WTC11 (cell line): Measurements from ENCODE around the gene MCMBP. TPM values are rescaled to one million over a fixed set of nuclear protein-coding genes. Genes with fewer than 3 reads are reported as not detected.

Source experiments
- ATAC-seq: fragments of 200-7000 bp; cut with Tn5 transposase; 2 replicates; pipeline ENCODE4 v1.10.0; 2021; ENCODE audit warnings: mild to moderate bottlenecking, moderate library complexity
- CTCF ChIA-PET: fragments of 300-600 bp; sonication (Branson Sonifier 250); formaldehyde crosslinking; loops from one replicate; lab custom pipeline; 2021; ENCODE audit warnings: antibody characterized with exemption; lab: Charles Lee
- POLR2A ChIA-PET: fragments of 350-600 bp; sonication (Branson Sonifier 250); formaldehyde crosslinking; loops from one replicate; lab custom pipeline; 2021; ENCODE audit warnings: antibody characterized with exemption; lab: Charles Lee
- DNase-seq: peaks from one replicate; pipeline ENCODE4 v3.0.0; 2021; ENCODE audit warnings: low spot score
- H3K27ac Mint-ChIP-seq: 2 replicates; pipeline ENCODE4 v1.8.0; 2021; ENCODE audit warnings: mixed read lengths
- H3K27me3 Mint-ChIP-seq: 2 replicates; pipeline ENCODE4 v1.8.0; 2021; ENCODE audit warnings: low read depth, mild to moderate bottlenecking, moderate library complexity, mixed read lengths
- H3K36me3 Mint-ChIP-seq: 2 replicates; pipeline ENCODE4 v1.8.0; 2021; ENCODE audit warnings: mixed read lengths
- H3K4me1 Mint-ChIP-seq: 2 replicates; pipeline ENCODE4 v1.8.0; 2022; ENCODE audit warnings: mixed read lengths
- H3K4me3 Mint-ChIP-seq: 2 replicates; pipeline ENCODE4 v1.8.0; 2021; ENCODE audit warnings: mild to moderate bottlenecking, moderate library complexity, mixed read lengths
- H3K9me3 Mint-ChIP-seq: 2 replicates; pipeline ENCODE4 v1.8.0; 2021; ENCODE audit warnings: mixed read lengths
- AR ChIP-seq: fragments of 250-450 bp; sonication (Bioruptor Pico); IDR thresholded peaks from 2 replicates; pipeline ENCODE4 v1.9.0; 2021; ENCODE audit warnings: mild to moderate bottlenecking
- ATF6 ChIP-seq: sonication (generic); formaldehyde crosslinking; IDR thresholded peaks from 2 replicates; pipeline ENCODE4 v1.8.1; 2023; ENCODE audit warnings: mild to moderate bottlenecking, missing genetic modification reagents
- FOXK1 ChIP-seq: sonication (generic); formaldehyde crosslinking; IDR thresholded peaks from 2 replicates; pipeline ENCODE4 v1.8.0; 2022; ENCODE audit warnings: mild to moderate bottlenecking, moderate library complexity, missing genetic modification reagents
- IRF2 ChIP-seq: sonication (generic); formaldehyde crosslinking; IDR thresholded peaks from 2 replicates; pipeline ENCODE4 v1.8.0; 2022; ENCODE audit warnings: low read depth, missing genetic modification reagents, borderline replicate concordance
- JUN ChIP-seq: sonication (generic); formaldehyde crosslinking; IDR thresholded peaks from 2 replicates; pipeline ENCODE4 v1.8.0; 2023; ENCODE audit warnings: mild to moderate bottlenecking, missing genetic modification reagents
- KAT7 ChIP-seq: sonication (generic); formaldehyde crosslinking; IDR thresholded peaks from 2 replicates; pipeline ENCODE4 v1.8.1; 2023; ENCODE audit warnings: missing genetic modification reagents, mild to moderate bottlenecking, borderline replicate concordance
- NFYB ChIP-seq: sonication (generic); formaldehyde crosslinking; conservative IDR thresholded peaks from 2 replicates; pipeline ENCODE4 v1.8.0; 2022; ENCODE audit warnings: low read depth, missing genetic modification reagents
- ZNF232 ChIP-seq: sonication (generic); formaldehyde crosslinking; IDR thresholded peaks from 2 replicates; pipeline ENCODE4 v1.8.0; 2022; ENCODE audit warnings: mild to moderate bottlenecking, missing genetic modification reagents
- ZNF317 ChIP-seq: sonication (generic); formaldehyde crosslinking; IDR thresholded peaks from 2 replicates; pipeline ENCODE4 v1.8.1; 2023; ENCODE audit warnings: low read depth, mild to moderate bottlenecking, moderate library complexity, missing genetic modification reagents, borderline replicate concordance
- ZNF425 ChIP-seq: fragments of 250-450 bp; sonication (Bioruptor Pico); conservative IDR thresholded peaks from 2 replicates; pipeline ENCODE4 v1.9.0; 2021; ENCODE audit warnings: mild to moderate bottlenecking
- ZNF671 ChIP-seq: fragments of 250-450 bp; sonication (Bioruptor Pico); IDR thresholded peaks from 2 replicates; pipeline ENCODE4 v1.8.0; 2021; ENCODE audit warnings: mild to moderate bottlenecking
- total RNA-seq: library from RNA; stranded (reverse); gene quantifications from 3 replicates; pipeline ENCODE4 v1.2.3, GENCODE V29; 2021
- TF ChIP-seq, protein P1 (sequence below): fragments of 250-450 bp; sonication (Bioruptor Pico); IDR thresholded peaks from 2 replicates; pipeline ENCODE4 v2.1.2; 2022; ENCODE audit warnings: mild to moderate bottlenecking, moderate library complexity
- TF ChIP-seq, protein P2 (sequence below): sonication (generic); formaldehyde crosslinking; IDR thresholded peaks from 2 replicates; pipeline ENCODE4 v1.8.0; 2023; ENCODE audit warnings: missing genetic modification reagents

The MCMBP gene
- total RNA-seq, 1 experiment from 2014 or later: 64.7 TPM

DNA sequence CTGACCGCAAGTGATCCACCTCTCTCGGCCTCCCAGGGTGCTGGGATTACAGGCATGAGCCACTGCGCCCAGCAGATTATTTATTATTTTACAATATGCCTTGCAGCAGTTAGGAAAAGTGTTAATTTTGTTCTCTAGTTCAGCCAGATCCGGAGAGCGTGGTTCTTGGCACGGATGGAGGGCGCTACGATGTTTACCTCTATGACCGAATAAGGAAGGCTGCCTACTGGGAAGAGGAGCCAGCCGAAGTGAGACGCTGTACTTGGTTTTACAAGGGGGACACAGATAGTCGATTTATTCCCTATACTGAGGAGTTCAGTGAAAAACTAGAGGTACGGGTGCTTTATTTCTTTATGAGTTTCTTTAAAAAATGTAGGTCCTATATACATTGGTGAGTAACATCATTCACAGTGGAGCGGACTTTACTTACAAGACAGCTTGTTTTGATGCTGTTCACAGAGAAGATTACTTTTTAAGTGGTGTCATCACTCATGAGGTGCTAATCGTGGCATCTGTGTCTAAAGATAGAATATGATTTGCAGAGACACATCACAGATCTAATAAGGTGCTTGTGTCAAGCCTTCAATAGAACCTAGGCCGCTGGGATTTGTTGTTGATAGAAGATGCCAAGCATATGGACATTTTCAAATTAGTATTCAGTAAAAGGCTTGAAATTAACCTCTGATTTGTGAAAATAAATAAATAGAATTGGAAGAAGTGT, 31.5 kb upstream of the MCMBP start:
- ChIA-PET CTCF (no interaction called here), POLR2A (no interaction called here)
- H3K27ac Mint-ChIP-seq: no peak overlapping the region
- H3K9me3 Mint-ChIP-seq: no peaks in the 10 kb centered on the region
- no peak overlapping the region for H3K4me3 Mint-ChIP-seq
- H3K27me3 Mint-ChIP-seq: no peaks in the 10 kb centered on the region; the same call in 1 of the 2 replicates
- H3K36me3 Mint-ChIP-seq: peaks cover 54% of the 10 kb centered on the region
- DNase-seq (no peak), ATAC-seq (no peak)
- no peak for TF ChIP-seq ZNF317
- no peak for TF ChIP-seq FOXK1
- no peak for TF ChIP-seq IRF2 (CRISPR knock-in tag)
- TF ChIP-seq, protein P1, sequence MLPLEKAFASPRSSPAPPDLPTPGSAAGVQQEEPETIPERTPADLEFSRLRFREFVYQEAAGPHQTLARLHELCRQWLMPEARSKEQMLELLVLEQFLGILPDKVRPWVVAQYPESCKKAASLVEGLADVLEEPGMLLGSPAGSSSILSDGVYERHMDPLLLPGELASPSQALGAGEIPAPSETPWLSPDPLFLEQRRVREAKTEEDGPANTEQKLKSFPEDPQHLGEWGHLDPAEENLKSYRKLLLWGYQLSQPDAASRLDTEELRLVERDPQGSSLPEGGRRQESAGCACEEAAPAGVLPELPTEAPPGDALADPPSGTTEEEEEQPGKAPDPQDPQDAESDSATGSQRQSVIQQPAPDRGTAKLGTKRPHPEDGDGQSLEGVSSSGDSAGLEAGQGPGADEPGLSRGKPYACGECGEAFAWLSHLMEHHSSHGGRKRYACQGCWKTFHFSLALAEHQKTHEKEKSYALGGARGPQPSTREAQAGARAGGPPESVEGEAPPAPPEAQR (CRISPR knock-in tag): no peak
- no peak for TF ChIP-seq ZNF232
- no peak for TF ChIP-seq ZNF425 (CRISPR knock-in tag)
- H3K4me1 Mint-ChIP-seq: no peaks in the 10 kb centered on the region

- peaks cover 52% of the 10 kb centered on the region for H3K36me3 Mint-ChIP-seq
- ATAC-seq (no peak), DNase-seq (no peak)
- POLR2A ChIA-PET: no interaction called here
- H3K4me1 Mint-ChIP-seq: peaks cover 7% of the 10 kb centered on the region
- no peak overlapping the region for H3K4me3 Mint-ChIP-seq
- TF ChIP-seq, protein P2, sequence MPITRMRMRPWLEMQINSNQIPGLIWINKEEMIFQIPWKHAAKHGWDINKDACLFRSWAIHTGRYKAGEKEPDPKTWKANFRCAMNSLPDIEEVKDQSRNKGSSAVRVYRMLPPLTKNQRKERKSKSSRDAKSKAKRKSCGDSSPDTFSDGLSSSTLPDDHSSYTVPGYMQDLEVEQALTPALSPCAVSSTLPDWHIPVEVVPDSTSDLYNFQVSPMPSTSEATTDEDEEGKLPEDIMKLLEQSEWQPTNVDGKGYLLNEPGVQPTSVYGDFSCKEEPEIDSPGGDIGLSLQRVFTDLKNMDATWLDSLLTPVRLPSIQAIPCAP (CRISPR knock-in tag): no peak
- TF ChIP-seq NFYB: no peak
- no peak for TF ChIP-seq AR (CRISPR knock-in tag)
- TF ChIP-seq ATF6 (CRISPR knock-in tag): no peak
- no peak for TF ChIP-seq ZNF671 (CRISPR knock-in tag)
- no peak for TF ChIP-seq KAT7 (CRISPR knock-in tag)
- TF ChIP-seq JUN: no peak
- TF ChIP-seq, all 79 proteins: peak for 0
- H3K27ac Mint-ChIP-seq: no peak overlapping the region
- CTCF ChIA-PET: no interaction called here
- H3K9me3 Mint-ChIP-seq: no peaks in the 10 kb centered on the region
- H3K27me3 Mint-ChIP-seq: no peaks in the 10 kb centered on the region
Measured at GRCh38 chr10:119898577-119898976, 25.9 kb upstream of the MCMBP start.
